Measurements from ENCODE around the gene C1QL2. TPM values are rescaled to one million over a fixed set of nuclear protein-coding genes. Genes with fewer than 3 reads are reported as not detected.

The C1QL2 gene
- polyA plus RNA-seq, 5 donors = 0.09 to 0.10 TPM; not detected in 3

- DNase-seq = no peak
Measured at GRCh38 chr2:119144806-119145205, 13.7 kb downstream of the C1QL2 start.

DNA sequence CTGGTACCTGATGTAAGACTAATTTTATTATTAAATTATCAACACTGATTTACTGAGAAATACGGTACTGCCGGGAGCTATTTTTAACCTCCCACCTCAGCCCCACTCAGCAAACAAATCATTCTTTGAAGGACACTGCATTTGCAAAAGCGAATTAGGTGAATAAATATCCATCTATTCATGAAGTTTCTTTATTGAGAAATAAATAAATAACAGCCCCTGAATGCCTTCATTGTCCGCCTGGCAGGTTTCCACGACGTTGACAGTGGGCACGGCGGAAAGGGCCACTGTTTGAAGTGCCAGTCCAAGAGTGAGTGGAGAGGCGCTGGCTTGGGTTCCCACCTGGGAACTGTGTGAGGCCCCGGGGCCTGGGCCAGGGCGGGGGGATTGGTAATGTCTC is 15.7 kb downstream of the C1QL2 start:
- DNase-seq = peak; percentile 50 to 59

GRCh38 chr2:119137502-119137901 is 21.0 kb downstream of the C1QL2 start:
- no peak for DNase-seq

GRCh38 chr2:119136872-119137271 is 21.7 kb downstream of the C1QL2 start:
- no peak for DNase-seq

DNA sequence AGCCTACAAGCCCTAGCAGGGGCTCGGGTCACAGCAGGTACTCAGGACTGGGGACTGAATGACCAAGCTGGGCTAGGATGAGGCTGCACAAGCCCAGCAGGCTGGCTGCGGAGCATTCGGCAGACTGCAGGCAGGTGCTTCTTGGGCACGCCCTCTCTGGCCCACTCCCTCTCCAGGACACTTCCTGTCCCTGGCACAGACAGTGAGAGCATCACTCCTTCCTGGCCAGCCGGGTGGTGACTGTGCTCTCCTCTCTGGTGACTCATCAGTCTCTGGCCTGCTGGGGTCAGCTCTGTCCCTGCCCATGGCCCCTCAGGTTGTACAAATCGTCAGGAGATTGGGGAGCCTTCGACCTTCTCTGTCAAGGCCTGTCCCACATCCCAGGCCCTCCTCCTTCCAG is 22.5 kb downstream of the C1QL2 start:
- DNase-seq = no peak

- DNase-seq = no peak
Measured at GRCh38 chr2:119134775-119135174, 23.8 kb downstream of the C1QL2 start.

DNA sequence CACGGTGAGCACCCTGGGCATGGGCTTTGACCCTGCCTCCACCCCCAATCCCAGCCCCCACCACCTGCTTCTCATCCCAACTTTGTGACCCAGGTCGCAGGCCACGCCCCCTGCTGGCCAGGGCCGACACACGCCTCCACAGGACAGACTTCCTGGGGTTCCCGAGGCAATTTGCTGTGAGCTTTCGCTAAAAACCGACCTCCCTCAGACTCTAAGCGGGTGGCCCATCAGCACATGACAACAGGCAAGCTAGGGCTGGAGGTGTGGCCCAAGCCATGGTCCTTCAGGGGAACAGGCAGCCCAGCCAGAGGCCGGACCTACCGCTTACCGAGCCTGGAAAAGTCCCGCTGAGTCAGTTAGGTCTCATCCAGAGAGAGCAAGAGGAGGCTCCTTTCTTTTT is 31.9 kb downstream of the C1QL2 start:
- DNase-seq = no peak

- no peak for DNase-seq
Measured at GRCh38 chr2:119123389-119123788, 35.2 kb downstream of the C1QL2 start.

GRCh38 chr2:119122663-119123062 is 35.9 kb downstream of the C1QL2 start:
- no peak for DNase-seq

GRCh38 chr2:119119999-119120756 is 38.4 kb downstream of the C1QL2 start:
- DNase-seq = no peak

- DNase-seq = no peak
Measured at GRCh38 chr2:119119076-119119785, 39.3 kb downstream of the C1QL2 start.

DNA sequence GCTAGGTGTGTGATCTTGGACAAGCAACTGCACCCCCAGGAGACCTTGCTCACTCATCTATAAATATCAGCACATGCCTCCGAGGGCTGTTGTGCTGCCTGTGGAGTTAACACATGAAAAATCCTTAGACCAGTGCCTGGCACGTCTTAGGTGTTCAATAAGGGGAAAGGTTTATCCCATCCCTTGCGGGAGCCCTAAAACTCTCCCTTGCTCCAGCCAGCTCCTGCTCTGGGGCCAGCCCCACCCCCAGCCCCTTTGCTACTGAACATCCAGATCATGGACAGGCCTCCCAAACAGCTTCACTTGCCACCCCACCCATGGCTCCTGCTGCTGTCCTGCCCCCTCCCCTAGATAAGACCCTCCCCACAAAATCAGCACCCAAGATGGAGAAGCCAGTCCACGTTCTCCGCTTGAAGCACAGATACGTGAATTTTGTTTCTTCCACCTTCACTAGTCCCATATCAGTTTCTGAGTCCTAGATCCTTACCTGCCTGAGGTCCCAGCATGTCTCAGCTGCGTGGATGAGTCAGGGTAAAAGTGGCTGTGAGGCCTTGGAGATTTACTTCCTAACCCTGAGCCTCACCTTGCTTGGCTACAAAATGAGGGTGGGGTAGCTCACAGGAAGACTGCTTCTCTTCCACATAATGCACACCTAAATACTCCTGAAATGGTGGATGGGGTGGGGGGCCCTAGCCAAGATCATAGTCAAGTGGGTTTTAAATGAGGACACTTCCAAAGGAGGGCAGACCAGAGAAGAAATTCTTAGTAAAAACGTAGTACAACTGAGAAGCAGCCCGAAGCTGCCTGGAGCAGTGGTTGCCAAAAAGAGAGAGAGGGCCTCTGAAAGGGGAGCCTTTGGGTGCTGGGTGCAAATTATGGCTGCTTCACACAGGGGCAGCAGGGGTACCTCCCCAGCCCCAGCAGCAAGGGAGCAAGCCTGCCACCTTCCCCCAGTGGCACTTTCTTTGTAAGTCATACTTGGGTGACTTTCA is 40.4 kb downstream of the C1QL2 start:
- DNase-seq = no peak

- no peak for DNase-seq
Measured at GRCh38 chr2:119117408-119117807, 41.1 kb downstream of the C1QL2 start.

GRCh38 chr2:119116411-119117295 is 41.9 kb downstream of the C1QL2 start:
- no peak for DNase-seq

DNA sequence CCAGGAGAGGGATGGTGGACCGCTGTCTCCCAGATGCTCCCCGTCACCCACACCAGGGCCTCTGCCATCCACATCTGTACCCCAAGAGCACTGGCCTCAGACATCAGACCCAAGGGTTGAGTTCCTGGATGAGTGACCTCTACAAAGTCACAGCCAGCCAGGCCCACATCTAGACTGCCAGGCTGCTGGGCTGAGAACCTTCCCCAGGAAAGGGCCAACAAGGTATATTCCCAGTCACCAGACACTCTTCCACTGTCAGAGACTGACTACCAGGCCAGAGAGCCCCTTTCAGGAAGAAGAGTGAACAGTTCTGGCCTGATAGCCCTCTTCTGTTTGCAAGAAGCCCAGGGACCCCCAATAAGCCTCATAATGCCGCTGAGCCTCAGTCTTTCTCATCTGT is 44.3 kb downstream of the C1QL2 start:
- no peak for DNase-seq

DNA sequence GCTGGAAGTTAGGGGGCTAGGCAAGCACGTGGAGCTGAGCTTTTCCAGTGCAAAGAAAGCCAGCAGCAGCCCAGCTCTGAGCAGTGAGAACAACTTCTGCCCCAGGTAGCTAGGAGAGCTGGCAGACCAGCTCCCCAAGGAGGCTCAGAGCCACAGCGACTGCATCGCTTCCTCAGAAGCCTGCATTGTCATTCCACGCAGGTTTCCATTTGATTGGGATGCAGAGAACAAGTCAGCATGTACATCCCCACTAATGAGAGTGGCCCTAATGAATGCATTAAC is 45.1 kb downstream of the C1QL2 start:
- no peak for DNase-seq

DNA sequence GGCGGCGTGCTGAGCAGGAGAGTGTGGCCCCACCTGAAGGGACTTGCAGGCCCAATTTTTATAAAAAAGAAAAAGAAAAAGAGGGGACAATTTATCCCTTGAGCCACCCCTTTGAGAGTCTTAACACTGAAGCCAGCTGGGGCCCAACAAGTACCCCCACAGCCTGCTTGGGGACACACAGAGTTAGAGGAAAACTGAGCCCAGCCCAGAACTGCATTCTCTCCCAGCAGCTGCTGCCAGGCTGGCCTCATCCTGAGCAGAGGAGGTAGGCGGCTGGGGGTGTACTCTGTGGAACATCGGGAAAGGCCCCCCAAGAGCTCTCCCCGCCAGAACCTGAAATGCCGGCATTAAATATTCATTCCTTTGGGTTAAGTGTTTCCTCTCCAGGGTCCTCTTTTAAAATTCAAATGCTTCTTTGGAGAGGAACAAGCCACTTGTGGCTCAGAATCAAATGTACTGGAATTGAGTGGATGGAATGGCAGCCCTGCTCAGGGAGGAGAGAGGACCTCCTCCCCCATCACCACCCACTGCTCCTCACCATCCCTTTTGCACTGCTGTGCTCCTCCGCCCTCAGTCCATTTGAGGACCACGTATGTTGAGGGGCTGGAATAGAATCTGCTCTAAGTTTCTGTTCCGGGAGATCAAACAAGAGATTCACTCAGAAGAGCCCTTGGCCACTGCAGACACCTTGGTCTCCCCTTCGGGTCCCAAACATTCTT is 45.6 kb downstream of the C1QL2 start:
- no peak for DNase-seq

DNA sequence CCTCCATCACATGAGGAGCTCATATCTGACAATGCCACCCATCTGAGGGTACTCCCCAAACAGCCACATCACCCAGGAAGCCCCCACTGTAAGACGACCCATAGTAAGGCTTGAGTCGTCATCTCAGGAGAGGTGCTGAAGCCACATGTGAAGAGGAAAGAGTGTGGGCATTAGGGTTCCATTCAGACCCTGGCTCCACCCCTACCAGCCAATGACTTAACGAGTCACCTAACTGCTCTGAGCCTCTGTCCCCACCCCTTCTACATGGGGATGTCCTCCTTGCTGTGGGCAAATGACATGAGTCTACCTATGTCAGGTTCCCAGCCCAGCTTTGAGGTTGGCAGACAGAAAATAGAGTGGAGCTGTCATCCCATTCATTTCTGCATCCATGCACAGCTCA is 46.3 kb downstream of the C1QL2 start:
- DNase-seq = no peak

GRCh38 chr2:119111115-119111975 is 47.2 kb downstream of the C1QL2 start:
- no peak for DNase-seq

- DNase-seq = no peak
Measured at GRCh38 chr2:119109866-119110265, 48.7 kb downstream of the C1QL2 start.

Data from right lung (tissue), 5 donors.